ENCODE results near the gene ACADM. TPM values are rescaled to one million over a fixed set of nuclear protein-coding genes. Genes with fewer than 3 reads are reported as not detected.

The ACADM gene
- total RNA-seq, 1 experiment from 2014 or later: 36.5 TPM

- no peaks in the 10 kb centered on the region for H3K9me3 ChIP-seq (ENCODE audit: insufficient read depth, low read depth)
Measured at GRCh38 chr1:75787524-75787923, 63.0 kb downstream of the ACADM start.

GRCh38 chr1:75789988-75790387, 65.5 kb downstream of the ACADM start:
- Histone ChIP-seq H3K9me2 (ENCODE audit: insufficient read depth) (no peaks in the 10 kb centered on the region), H3F3A (ENCODE audit: insufficient read depth, low read depth) (peaks cover 80% of the 10 kb centered on the region), H3K27ac (peak overlapping the region; percentile 81), H3K4me2 (peak overlapping the region; percentile 86), H3K4me3 (peak overlapping the region; percentile 88), H4K20me1 (ENCODE audit: insufficient read depth) (peaks cover 81% of the 10 kb centered on the region), H3K27me3 (ENCODE audit: insufficient read depth, low read depth) (no peaks in the 10 kb centered on the region), H3K79me2 (ENCODE audit: low read depth) (peaks cover 70% of the 10 kb centered on the region), H3K36me3 (ENCODE audit: low read depth) (peaks cover 80% of the 10 kb centered on the region), H3K4me1 (replicated peaks; ENCODE audit: insufficient read depth) (peaks cover 51% of the 10 kb centered on the region), H3K9me3 (ENCODE audit: insufficient read depth, low read depth) (no peaks in the 10 kb centered on the region), H2AFZ (no peak overlapping the region)
- BruUV-seq (replicated peaks): no TSS peak
- ChIA-PET POLR2A (ENCODE audit: unreplicated experiment) (no interaction called here), CTCF (no interaction called here)
- intact Hi-C loops (cut with micrococcal nuclease; ENCODE audit: unreplicated experiment): no loop called here
- TF ChIP-seq EZH2 (IDR thresholded peaks at IDR 0.05; ENCODE audit: low read depth) (no peak), CTCF (conservative IDR thresholded peaks at IDR 0.05) (no peak)
- no peak for DNase-seq

More at GRCh38 chr1:75787524-75787923, 63.0 kb downstream of the ACADM start:
- DNase-seq: no peak
- intact Hi-C loops (cut with micrococcal nuclease; ENCODE audit: unreplicated experiment): no loop called here
- peaks cover 55% of the 10 kb centered on the region for H3F3A ChIP-seq (ENCODE audit: insufficient read depth, low read depth)
- no peaks in the 10 kb centered on the region for H3K27me3 ChIP-seq (ENCODE audit: insufficient read depth, low read depth)
- H3K4me2 ChIP-seq: peak overlapping the region; percentile 86
- H3K9me2 ChIP-seq (ENCODE audit: insufficient read depth): no peaks in the 10 kb centered on the region
- BruUV-seq (replicated peaks): no TSS peak
- ChIA-PET POLR2A (ENCODE audit: unreplicated experiment) (no interaction called here), CTCF (no interaction called here)
- H3K4me3 ChIP-seq: peak overlapping the region; percentile 88
- H3K4me1 ChIP-seq (replicated peaks; ENCODE audit: insufficient read depth): peaks cover 50% of the 10 kb centered on the region
- TF ChIP-seq CTCF (conservative IDR thresholded peaks at IDR 0.05) (no peak), EZH2 (IDR thresholded peaks at IDR 0.05; ENCODE audit: low read depth) (no peak)
- no peak overlapping the region for H2AFZ ChIP-seq
- peaks cover 65% of the 10 kb centered on the region for H3K79me2 ChIP-seq (ENCODE audit: low read depth)
- H3K27ac ChIP-seq: peak overlapping the region; percentile 81
- H4K20me1 ChIP-seq (ENCODE audit: insufficient read depth): peaks cover 58% of the 10 kb centered on the region
- H3K36me3 ChIP-seq (ENCODE audit: low read depth): peaks cover 58% of the 10 kb centered on the region

GRCh38 chr1:75791022-75791421, 66.5 kb downstream of the ACADM start:
- Histone ChIP-seq H3K4me2 (peak overlapping the region; percentile 86), H3F3A (ENCODE audit: insufficient read depth, low read depth) (peaks cover 90% of the 10 kb centered on the region), H4K20me1 (ENCODE audit: insufficient read depth) (peaks cover 91% of the 10 kb centered on the region), H3K36me3 (ENCODE audit: low read depth) (peaks cover 80% of the 10 kb centered on the region), H3K9me3 (ENCODE audit: insufficient read depth, low read depth) (no peaks in the 10 kb centered on the region), H2AFZ (no peak overlapping the region), H3K27me3 (ENCODE audit: insufficient read depth, low read depth) (no peaks in the 10 kb centered on the region), H3K4me3 (peak overlapping the region; percentile 88), H3K9me2 (ENCODE audit: insufficient read depth) (no peaks in the 10 kb centered on the region), H3K79me2 (ENCODE audit: low read depth) (peaks cover 70% of the 10 kb centered on the region), H3K27ac (peak overlapping the region; percentile 81), H3K4me1 (replicated peaks; ENCODE audit: insufficient read depth) (peaks cover 46% of the 10 kb centered on the region)
- TF ChIP-seq CTCF (conservative IDR thresholded peaks at IDR 0.05) (no peak), EZH2 (IDR thresholded peaks at IDR 0.05; ENCODE audit: low read depth) (no peak)
- peak in 1 of 2 experiments; percentile 81 for DNase-seq
- intact Hi-C loops (cut with micrococcal nuclease; ENCODE audit: unreplicated experiment): no loop called here
- BruUV-seq (replicated peaks): no TSS peak
- ChIA-PET CTCF (interaction anchor here (0.6 to 0.9 kb wide), 2 partner anchors 26 to 82 kb away, joined by 3 to 6 read pairs; no protein-coding TSS in a partner anchor), POLR2A (ENCODE audit: unreplicated experiment) (interaction anchor here (0.6 to 0.7 kb wide), 3 partner anchors 25 to 82 kb away, joined by 6 to 14 read pairs (median 8); no protein-coding TSS in a partner anchor)
